GM23338 (cell line): ENCODE results near the gene CTNNA3. TPM values are rescaled to one million over a fixed set of nuclear protein-coding genes. Genes with fewer than 3 reads are reported as not detected.

ENCODE experiments used
- ATAC-seq: fragments of 200-7000 bp; cut with Tn5 transposase; 3 replicates; pipeline ENCODE4 v1.9.1; 2020
- DNase-seq: peaks from one replicate; pipeline ENCODE4 v3.0.0-alpha.2; 2015; ENCODE audit warnings: low spot score
- H2AFZ ChIP-seq: fragments of 200-600 bp; sonication (generic); 2 replicates; pipeline ENCODE4 v1.8.0; 2016; ENCODE audit warnings: antibody characterized with exemption, mild to moderate bottlenecking, moderate library complexity
- H3F3A ChIP-seq: fragments of 200-600 bp; sonication (generic); replicated peaks from 2 replicates; pipeline ENCODE4 v1.8.0; 2017; ENCODE audit warnings: antibody characterized with exemption, mixed run types, low read depth
- H3K27ac ChIP-seq: fragments of 200-600 bp; sonication (generic); 2 replicates; pipeline ENCODE4 v1.6.1; 2016; ENCODE audit warnings: low read depth
- H3K27me3 ChIP-seq: fragments of 200-600 bp; sonication (generic); 2 replicates; pipeline ENCODE4 v1.8.0; 2016; ENCODE audit warnings: mild to moderate bottlenecking, mixed run types, moderate library complexity; ENCODE audit not compliant: insufficient read depth
- H3K36me3 ChIP-seq: fragments of 200-600 bp; sonication (generic); 2 replicates; pipeline ENCODE4 v1.8.0; 2016; ENCODE audit warnings: mild to moderate bottlenecking; ENCODE audit not compliant: insufficient read depth
- H3K4me1 ChIP-seq: fragments of 200-600 bp; sonication (generic); 2 replicates; pipeline ENCODE4 v1.8.0; 2016; ENCODE audit warnings: mild to moderate bottlenecking, moderate library complexity; ENCODE audit not compliant: insufficient read depth
- H3K4me2 ChIP-seq: fragments of 200-600 bp; sonication (generic); 2 replicates; pipeline ENCODE4 v1.7.1; 2017; ENCODE audit warnings: mixed run types
- H3K4me3 ChIP-seq: fragments of 200-600 bp; sonication (generic); 2 replicates; pipeline ENCODE4 v1.6.1; 2016; ENCODE audit warnings: mixed run types
- H3K79me2 ChIP-seq: fragments of 200-600 bp; sonication (generic); replicated peaks from 2 replicates; pipeline ENCODE4 v1.8.0; 2017; ENCODE audit warnings: mild to moderate bottlenecking; ENCODE audit not compliant: insufficient read depth
- H3K9me2 ChIP-seq: fragments of 200-600 bp; sonication (generic); 2 replicates; pipeline ENCODE4 v1.8.0; 2017; ENCODE audit not compliant: insufficient read depth
- H4K20me1 ChIP-seq: fragments of 200-600 bp; sonication (generic); replicated peaks from 2 replicates; pipeline ENCODE4 v1.8.0; 2017; ENCODE audit warnings: mild to moderate bottlenecking; ENCODE audit not compliant: insufficient read depth
- H3K27ac Mint-ChIP-seq: 2 replicates; pipeline ENCODE4 v1.8.0; 2020; ENCODE audit warnings: inconsistent platforms, mild to moderate bottlenecking, moderate library complexity, mixed read lengths
- H3K27me3 Mint-ChIP-seq: 3 replicates; pipeline ENCODE4 v1.8.0; 2022; ENCODE audit warnings: low read depth, mild to moderate bottlenecking, moderate library complexity, mixed read lengths, inconsistent platforms; ENCODE audit not compliant: insufficient read depth, poor library complexity
- H3K36me3 Mint-ChIP-seq: 3 replicates; pipeline ENCODE4 v1.8.0; 2021; ENCODE audit warnings: low read depth, mild to moderate bottlenecking, inconsistent platforms, moderate library complexity, mixed read lengths
- H3K4me1 Mint-ChIP-seq: 3 replicates; pipeline ENCODE4 v1.8.0; 2020; ENCODE audit warnings: mild to moderate bottlenecking, inconsistent platforms, mixed read lengths
- H3K4me3 Mint-ChIP-seq: 3 replicates; pipeline ENCODE4 v1.8.0; 2021; ENCODE audit warnings: moderate library complexity, mild to moderate bottlenecking, inconsistent platforms, mixed read lengths
- H3K9me3 Mint-ChIP-seq: 3 replicates; pipeline ENCODE4 v1.8.0; 2020; ENCODE audit warnings: moderate library complexity, mild to moderate bottlenecking, inconsistent platforms, mixed read lengths
- ETS1 ChIP-seq: IDR thresholded peaks from 2 replicates; pipeline ENCODE4 v1.6.1; 2016; ENCODE audit warnings: antibody characterized with exemption
- EZH2 ChIP-seq: fragments of 200-600 bp; sonication (generic); IDR thresholded peaks from one replicate; pipeline ENCODE4 v1.8.0; 2017; ENCODE audit warnings: antibody characterized with exemption, mild to moderate bottlenecking, low read depth; ENCODE audit not compliant: unreplicated experiment
- EZH2phosphoT487 ChIP-seq: fragments of 200-600 bp; sonication (generic); IDR thresholded peaks from one replicate; pipeline ENCODE4 v1.8.1; 2018; ENCODE audit warnings: antibody characterized with exemption; ENCODE audit not compliant: unreplicated experiment
- NANOG ChIP-seq: IDR thresholded peaks from 2 replicates; pipeline ENCODE4 v1.6.1; 2016; ENCODE audit warnings: antibody characterized with exemption, borderline replicate concordance
- REST ChIP-seq: IDR thresholded peaks from one replicate; pipeline ENCODE4 v1.6.1; 2018; ENCODE audit warnings: antibody characterized with exemption; ENCODE audit not compliant: unreplicated experiment
- STAT1 ChIP-seq: IDR thresholded peaks from one replicate; pipeline ENCODE4 v1.6.1; 2016; ENCODE audit warnings: antibody characterized with exemption; ENCODE audit not compliant: unreplicated experiment
- ZNF331 ChIP-seq: fragments of 250-450 bp; sonication (Bioruptor Pico); IDR thresholded peaks from 2 replicates; pipeline ENCODE4 v1.5.0; 2020; ENCODE audit warnings: low read depth, mild to moderate bottlenecking, moderate library complexity
- ZNF462 ChIP-seq: fragments of 250-450 bp; sonication (Bioruptor Pico); IDR thresholded peaks from 2 replicates; pipeline ENCODE4 v1.5.0; 2020; ENCODE audit warnings: mild to moderate bottlenecking, moderate library complexity
- polyA plus RNA-seq: library from polyadenylated mRNA; unstranded; fragments of >200 nt; fragmentation: Nextera tagmentation; extraction: Ambion mirVana; gene quantifications from 2 replicates; pipeline ENCODE4 v1.2.1, GENCODE V29; 2016
- total RNA-seq: library from RNA; depleted of rRNA; stranded (reverse); fragments of >200 nt; shearing (Covaris generic); gene quantifications from 2 replicates; pipeline ENCODE4 v1.2.3, GENCODE V29; 2014

Gene CTNNA3
- total and polyA plus RNA-seq, 2 experiments from 2014 or later, result 0.71 to 3.3 TPM

GRCh38 chr10:66521506-66521905 lies 1174.5 kb downstream of the CTNNA3 start:
- no peak for ATAC-seq
- H3K27ac Mint-ChIP-seq, result no peak overlapping the region
- TF ChIP-seq EZH2phosphoT487 (no peak), EZH2 (no peak), STAT1 (no peak), REST (no peak), NANOG (no peak), ZNF331 (CRISPR knock-in tag) (no peak), ETS1 (no peak), ZNF462 (CRISPR knock-in tag) (no peak)

More at GRCh38 chr10:66521506-66521905, 1174.5 kb downstream of the CTNNA3 start:
- Histone ChIP-seq H3F3A (no peaks in the 10 kb centered on the region), H3K36me3 (no peaks in the 10 kb centered on the region), H3K27ac (no peak overlapping the region), H3K4me3 (no peak overlapping the region), H4K20me1 (no peaks in the 10 kb centered on the region), H3K4me2 (no peak overlapping the region), H2AFZ (no peak overlapping the region), H3K4me1 (no peaks in the 10 kb centered on the region), H3K79me2 (no peaks in the 10 kb centered on the region), H3K9me2 (no peaks in the 10 kb centered on the region), H3K27me3 (no peaks in the 10 kb centered on the region)
- Mint-ChIP-seq H3K9me3 (no peaks in the 10 kb centered on the region), H3K4me1 (peaks cover 17% of the 10 kb centered on the region; the same call in 2 of the 3 replicates), H3K4me3 (no peak overlapping the region), H3K36me3 (no peaks in the 10 kb centered on the region), H3K27me3 (no peaks in the 10 kb centered on the region)
- DNase-seq, result no peak
